ENCODE measurements around the gene ZNRD2.
A peak's percentile ranks its signal among the peaks of the same experiment; 100 is the strongest.
"Not testable (repeated sequence)": the region's sequence is repeated elsewhere in the genome, so short reads cannot be mapped to it uniquely, and the experiment has no call there.

The ZNRD2 gene

GRCh38 chr11:65557280-65558001 lies 12.8 kb upstream of the ZNRD2 start:
- H3K27me3 Mint-ChIP-seq, result peaks cover 0 to 4% of the 10 kb centered on the region in 2 donors
- no peaks in the 10 kb centered on the region for H3K9me3 Mint-ChIP-seq
- H3K4me1 Mint-ChIP-seq, result peaks cover 41 to 60% of the 10 kb centered on the region in 2 donors
- H3K36me3 Mint-ChIP-seq, result no peaks in the 10 kb centered on the region
- H3K27ac Mint-ChIP-seq, result peak overlapping the region; percentile 75
- no peak for DNase-seq
- ATAC-seq (replicated peaks), result peak; percentile 21 to 28
- peak overlapping the region; percentile 71 to 84 for H3K4me3 Mint-ChIP-seq

GRCh38 chr11:65558002-65558929 lies 12.0 kb upstream of the ZNRD2 start, which contains the start of gene LTBP3:
LTBP3 (minus strand) TSS chr11:65558359; CDS start chr11:65557959, 400 bp downstream.
- DNase-seq, result no peak
- Mint-ChIP-seq H3K9me3 (no peaks in the 10 kb centered on the region), H3K4me1 (peaks cover 35 to 54% of the 10 kb centered on the region in 2 donors), H3K27me3 (peaks cover 0 to 4% of the 10 kb centered on the region in 2 donors), H3K27ac (peak within 1 kb of the TSS; percentile 85), H3K36me3 (no peaks in the 10 kb centered on the region), H3K4me3 (peak within 1 kb of the TSS; percentile 80 to 84)
- ATAC-seq (replicated peaks), result peak; percentile 66 to 77

GRCh38 chr11:65558930-65559509 lies 11.3 kb upstream of the ZNRD2 start:
- H3K4me1 Mint-ChIP-seq, result peaks cover 35 to 54% of the 10 kb centered on the region in 2 donors
- no peak for ATAC-seq (replicated peaks)
- peaks cover 0 to 4% of the 10 kb centered on the region in 2 donors for H3K27me3 Mint-ChIP-seq
- peak overlapping the region; percentile 71 for H3K27ac Mint-ChIP-seq
- no peak for DNase-seq
- no peaks in the 10 kb centered on the region for H3K36me3 Mint-ChIP-seq
- no peaks in the 10 kb centered on the region for H3K9me3 Mint-ChIP-seq
- peak overlapping the region in 1 of 2 donors; percentile 84 for H3K4me3 Mint-ChIP-seq

- ATAC-seq (replicated peaks) (peak in 1 of 2 donors; percentile 33), DNase-seq (no peak)
- H3K4me3 Mint-ChIP-seq, result no peak overlapping the region
Measured at GRCh38 chr11:65559535-65559934, 10.7 kb upstream of the ZNRD2 start.

GRCh38 chr11:65559951-65560537 lies 10.2 kb upstream of the ZNRD2 start:
- Mint-ChIP-seq H3K4me3 (no peak overlapping the region), H3K36me3 (no peaks in the 10 kb centered on the region)

More at GRCh38 chr11:65559535-65559934, 10.7 kb upstream of the ZNRD2 start:
- H3K9me3 Mint-ChIP-seq, result no peaks in the 10 kb centered on the region
- no peaks in the 10 kb centered on the region for H3K36me3 Mint-ChIP-seq
- no peak overlapping the region for H3K27ac Mint-ChIP-seq
- peaks cover 0 to 4% of the 10 kb centered on the region in 2 donors for H3K27me3 Mint-ChIP-seq
- peaks cover 32 to 49% of the 10 kb centered on the region in 2 donors for H3K4me1 Mint-ChIP-seq

GRCh38 chr11:65560555-65561418 lies 9.5 kb upstream of the ZNRD2 start:
- Mint-ChIP-seq H3K4me3 (peak overlapping the region in 1 of 2 donors; percentile 33), H3K36me3 (no peaks in the 10 kb centered on the region), H3K9me3 (no peaks in the 10 kb centered on the region), H3K27ac (no peak overlapping the region), H3K27me3 (peaks cover 0 to 4% of the 10 kb centered on the region in 2 donors), H3K4me1 (peaks cover 32 to 51% of the 10 kb centered on the region in 2 donors)
- no peak for ATAC-seq (replicated peaks)
- DNase-seq, result no peak

More at GRCh38 chr11:65559951-65560537, 10.2 kb upstream of the ZNRD2 start:
- peak overlapping the region; percentile 49 for H3K27ac Mint-ChIP-seq
- no peaks in the 10 kb centered on the region for H3K9me3 Mint-ChIP-seq
- peaks cover 0 to 4% of the 10 kb centered on the region in 2 donors for H3K27me3 Mint-ChIP-seq
- DNase-seq (no peak), ATAC-seq (replicated peaks) (no peak)
- peaks cover 29 to 48% of the 10 kb centered on the region in 2 donors for H3K4me1 Mint-ChIP-seq

- peaks cover 2 to 4% of the 10 kb centered on the region in 2 donors for H3K36me3 Mint-ChIP-seq
- ATAC-seq (replicated peaks) (no peak), DNase-seq (no peak)
- no peaks in the 10 kb centered on the region for H3K9me3 Mint-ChIP-seq
- no peak overlapping the region for H3K4me3 Mint-ChIP-seq
- peak overlapping the region; percentile 37 for H3K27ac Mint-ChIP-seq
- H3K27me3 Mint-ChIP-seq, result peaks cover 0 to 4% of the 10 kb centered on the region in 2 donors
- peaks cover 37 to 50% of the 10 kb centered on the region in 2 donors for H3K4me1 Mint-ChIP-seq
Measured at GRCh38 chr11:65562020-65562419, 8.3 kb upstream of the ZNRD2 start.

GRCh38 chr11:65562788-65563187 lies 7.5 kb upstream of the ZNRD2 start:
- no peak overlapping the region for H3K4me3 Mint-ChIP-seq
- H3K4me1 Mint-ChIP-seq, result peaks cover 33 to 45% of the 10 kb centered on the region in 2 donors
- peaks cover 2 to 4% of the 10 kb centered on the region in 2 donors for H3K36me3 Mint-ChIP-seq
- no peak for ATAC-seq (replicated peaks)
- no peak for DNase-seq
- H3K9me3 Mint-ChIP-seq, result no peaks in the 10 kb centered on the region
- no peak overlapping the region for H3K27ac Mint-ChIP-seq
- peaks cover 0 to 4% of the 10 kb centered on the region in 2 donors for H3K27me3 Mint-ChIP-seq

GRCh38 chr11:65563601-65564000 lies 6.7 kb upstream of the ZNRD2 start:
- Mint-ChIP-seq H3K4me3 (no peak overlapping the region), H3K36me3 (peaks cover 6 to 8% of the 10 kb centered on the region in 2 donors), H3K4me1 (peaks cover 37 to 51% of the 10 kb centered on the region in 2 donors), H3K9me3 (no peaks in the 10 kb centered on the region), H3K27me3 (peaks cover 0 to 4% of the 10 kb centered on the region in 2 donors), H3K27ac (no peak overlapping the region)
- DNase-seq (no peak), ATAC-seq (replicated peaks) (no peak)

- H3K36me3 Mint-ChIP-seq; H3K27me3 Mint-ChIP-seq; DNase-seq; H3K4me3 Mint-ChIP-seq; ATAC-seq (replicated peaks); H3K9me3 Mint-ChIP-seq: not testable (repeated sequence)
- Mint-ChIP-seq H3K4me1 (peaks cover 38 to 46% of the 10 kb centered on the region in 2 donors), H3K27ac (peak overlapping the region; percentile 6)
Measured at GRCh38 chr11:65564879-65565559, 5.3 kb upstream of the ZNRD2 start.

- ATAC-seq (replicated peaks), result no peak
- Mint-ChIP-seq H3K36me3 (peaks cover 9 to 12% of the 10 kb centered on the region in 2 donors), H3K4me1 (peaks cover 35 to 47% of the 10 kb centered on the region in 2 donors), H3K9me3 (no peaks in the 10 kb centered on the region), H3K4me3 (peak overlapping the region; percentile 10 to 44), H3K27ac (peak overlapping the region; percentile 88), H3K27me3 (no peaks in the 10 kb centered on the region)
- DNase-seq, result no peak
Measured at GRCh38 chr11:65565624-65566453, 4.4 kb upstream of the ZNRD2 start.
